Stomach (tissue), 4 donors: ENCODE data around the gene APOL4.

Source experiments
- CTCF ChIP-seq, 7 experiments: fragments of 450-650 bp in 4 of 7; fragments of 200-600 bp in 3 of 7; sonication (generic) in 3 of 7; IDR thresholded peaks; one replicate each; pipeline ENCODE4 v1.5.1; 2016 to 2019; ENCODE audit warnings: antibody characterized with exemption in 7 of 7, control low read depth in 2 of 7, mild to moderate bottlenecking in 1 of 7
- EP300 ChIP-seq: sonication (generic); formaldehyde crosslinking; IDR thresholded peaks from one replicate; pipeline ENCODE4 v1.6.1; 2017; ENCODE audit warnings: antibody characterized with exemption
- POLR2A ChIP-seq, 4 donors: fragments of 450-650 bp; IDR thresholded peaks; one replicate each; pipeline ENCODE4 v1.6.1; 2016; ENCODE audit warnings: antibody characterized with exemption in 4 of 4, control low read depth in 2 of 4, mild to moderate bottlenecking in 1 of 4, moderate library complexity in 1 of 4
- POLR2AphosphoS5 ChIP-seq, 3 donors: sonication (generic); formaldehyde crosslinking; IDR thresholded peaks; one replicate each; pipeline ENCODE4 v1.6.1; 2016; ENCODE audit warnings: antibody characterized with exemption in 3 of 3

- TF ChIP-seq POLR2A (IDR thresholded peaks at IDR 0.05) (no peak), CTCF (IDR thresholded peaks at IDR 0.05) (no peak), EP300 (no peak), POLR2AphosphoS5 (IDR thresholded peaks at IDR 0.05) (no peak)
These were observed 2.5 kb upstream of the APOL4 start for GRCh38 chr22:36204001-36204631.
